ENCODE measurements around the gene RIC1.
A peak's percentile ranks its signal among the peaks of the same experiment; 100 is the strongest.
"Not testable (repeated sequence)": the region's sequence is repeated elsewhere in the genome, so short reads cannot be mapped to it uniquely, and the experiment has no call there.

The RIC1 gene

GRCh38 chr9:5626727-5627634, 1.9 kb upstream of the RIC1 start:
- DNase-seq = peak; percentile 76

GRCh38 chr9:5627686-5628085, 1.2 kb upstream of the RIC1 start:
- not testable (repeated sequence) for DNase-seq

- DNase-seq = no peak
These were observed 751 bp upstream of the RIC1 start for GRCh38 chr9:5628183-5628529.

- peak; percentile 82 for DNase-seq
These were observed 589 bp downstream of the RIC1 start for GRCh38 chr9:5629312-5630080.

- DNase-seq = no peak
These were observed 1.2 kb downstream of the RIC1 start for GRCh38 chr9:5630081-5630507.

GRCh38 chr9:5631026-5631425, 2.1 kb downstream of the RIC1 start:
- DNase-seq = no peak

- DNase-seq = no peak
These were observed 3.6 kb downstream of the RIC1 start for GRCh38 chr9:5632540-5632939.

GRCh38 chr9:5633243-5633642, 4.3 kb downstream of the RIC1 start:
- DNase-seq = no peak

GRCh38 chr9:5635390-5635789, 6.5 kb downstream of the RIC1 start:
- DNase-seq = no peak

GRCh38 chr9:5639816-5640215, 10.9 kb downstream of the RIC1 start:
- DNase-seq = no peak

GRCh38 chr9:5642170-5642569, 13.3 kb downstream of the RIC1 start:
- no peak for DNase-seq

GRCh38 chr9:5643005-5643624, 14.2 kb downstream of the RIC1 start:
- DNase-seq = no peak

GRCh38 chr9:5644501-5644900, 15.6 kb downstream of the RIC1 start:
- no peak for DNase-seq

- no peak for DNase-seq
These were observed 17.2 kb downstream of the RIC1 start for GRCh38 chr9:5646116-5646515.

- DNase-seq = no peak
These were observed 21.6 kb downstream of the RIC1 start for GRCh38 chr9:5650356-5651105.

- DNase-seq = no peak
These were observed 22.3 kb downstream of the RIC1 start for GRCh38 chr9:5651246-5651645.

- DNase-seq = no peak
These were observed 23.9 kb downstream of the RIC1 start for GRCh38 chr9:5652821-5653220.

- DNase-seq = not testable (repeated sequence)
These were observed 33.9 kb downstream of the RIC1 start for GRCh38 chr9:5662804-5663203.

GRCh38 chr9:5665059-5665458, 36.2 kb downstream of the RIC1 start:
- no peak for DNase-seq

- no peak for DNase-seq
These were observed 38.5 kb downstream of the RIC1 start for GRCh38 chr9:5667391-5667790.

- no peak for DNase-seq
These were observed 41.2 kb downstream of the RIC1 start for GRCh38 chr9:5670079-5670478.

GRCh38 chr9:5671711-5672353, 42.9 kb downstream of the RIC1 start:
- DNase-seq = peak; percentile 58

Measured in activated effector memory CD4-positive, alpha-beta T cell treated with anti-CD3 and anti-CD28 coated beads, Interleukin-2, amount 50 U/mL, for 16 hours (primary cell).